ENCODE results near the gene TNS3.
"Not testable (repeated sequence)": the region's sequence is repeated elsewhere in the genome, so short reads cannot be mapped to it uniquely, and the experiment has no call there.

TNS3 gene

GRCh38 chr7:47603514-47604255 lies 21.8 kb upstream of the TNS3 start:
- DNase-seq (ENCODE audit: low spot score); FAIRE-seq: not testable (repeated sequence)

GRCh38 chr7:47602272-47603004 lies 20.5 kb upstream of the TNS3 start:
- DNase-seq (ENCODE audit: low spot score): peak; percentile 25
- no peak for FAIRE-seq

- FAIRE-seq: no peak
- no peak for DNase-seq (ENCODE audit: low spot score)
Observed at GRCh38 chr7:47601881-47602249, 20.0 kb upstream of the TNS3 start.

- peak; percentile 88 for FAIRE-seq
- peak; percentile 80 for DNase-seq (ENCODE audit: low spot score)
Observed at GRCh38 chr7:47601119-47601880, 19.4 kb upstream of the TNS3 start.

- FAIRE-seq (peak; percentile 88), DNase-seq (ENCODE audit: low spot score) (peak; percentile 82)
Observed at GRCh38 chr7:47600199-47601118, 18.5 kb upstream of the TNS3 start.

- FAIRE-seq: no peak
- no peak for DNase-seq (ENCODE audit: low spot score)
Observed at GRCh38 chr7:47597379-47597778, 15.5 kb upstream of the TNS3 start.

- FAIRE-seq (no peak), DNase-seq (ENCODE audit: low spot score) (no peak)
Observed at GRCh38 chr7:47596502-47597202, 14.7 kb upstream of the TNS3 start.

- no peak for FAIRE-seq
- DNase-seq (ENCODE audit: low spot score): no peak
Observed at GRCh38 chr7:47594406-47594805, 12.5 kb upstream of the TNS3 start.

- FAIRE-seq: no peak
Observed at GRCh38 chr7:47591655-47592572, 10.0 kb upstream of the TNS3 start.

GRCh38 chr7:47591089-47591654 lies 9.3 kb upstream of the TNS3 start:
- FAIRE-seq: no peak
- no peak for DNase-seq (ENCODE audit: low spot score)

More at GRCh38 chr7:47591655-47592572, 10.0 kb upstream of the TNS3 start:
- DNase-seq (ENCODE audit: low spot score): no peak

- FAIRE-seq; DNase-seq (ENCODE audit: low spot score): not testable (repeated sequence)
Observed at GRCh38 chr7:47590215-47590614, 8.3 kb upstream of the TNS3 start.

GRCh38 chr7:47588704-47589225 lies 6.9 kb upstream of the TNS3 start:
- FAIRE-seq: no peak

GRCh38 chr7:47587976-47588375 lies 6.1 kb upstream of the TNS3 start:
- no peak for DNase-seq (ENCODE audit: low spot score)
- FAIRE-seq: no peak

More at GRCh38 chr7:47588704-47589225, 6.9 kb upstream of the TNS3 start:
- no peak for DNase-seq (ENCODE audit: low spot score)

- no peak for DNase-seq (ENCODE audit: low spot score)
- FAIRE-seq: no peak
Observed at GRCh38 chr7:47587351-47587750, 5.4 kb upstream of the TNS3 start.

GRCh38 chr7:47586925-47587324 lies 5.0 kb upstream of the TNS3 start:
- DNase-seq (ENCODE audit: low spot score) (no peak), FAIRE-seq (no peak)

- FAIRE-seq; DNase-seq (ENCODE audit: low spot score): not testable (repeated sequence)
Observed at GRCh38 chr7:47586161-47586670, 4.3 kb upstream of the TNS3 start.

- DNase-seq (ENCODE audit: low spot score) (no peak), FAIRE-seq (no peak)
Observed at GRCh38 chr7:47584536-47584895, 2.6 kb upstream of the TNS3 start.

GRCh38 chr7:47583739-47584535 lies 2.0 kb upstream of the TNS3 start:
- FAIRE-seq (no peak), DNase-seq (ENCODE audit: low spot score) (no peak)

All from RCC 7860 (cell line).